Measurements from ENCODE around the gene IRAK3.

DNA sequence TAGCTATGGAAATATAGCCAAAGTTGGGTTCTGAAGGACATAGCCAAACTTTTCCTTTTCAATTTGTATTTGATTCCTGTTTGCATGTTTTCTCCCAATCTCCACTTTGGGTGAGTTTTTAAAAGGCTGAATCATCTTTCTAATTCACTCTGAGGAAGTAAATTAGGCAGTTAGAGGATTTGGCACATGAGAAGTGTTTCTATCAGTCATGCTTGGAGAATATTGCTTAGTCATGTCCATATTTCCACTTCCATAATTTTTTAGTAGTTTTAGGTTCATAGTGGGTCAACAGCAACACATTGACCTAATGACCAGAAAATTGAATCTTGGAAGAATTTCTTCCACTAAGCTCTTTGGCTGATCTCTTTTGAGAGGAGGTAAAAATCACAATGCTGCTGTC is 21.8 kb downstream of the IRAK3 start:
- TF ChIP-seq JUN (IDR thresholded peaks at IDR 0.05; ENCODE audit: borderline replicate concordance, insufficient read depth, insufficient read length, low read depth) (no peak), POLR2AphosphoS5 (IDR thresholded peaks at IDR 0.05; ENCODE audit: insufficient read depth, low read depth, low read length) (no peak)
- TF ChIP-seq, protein P1, sequence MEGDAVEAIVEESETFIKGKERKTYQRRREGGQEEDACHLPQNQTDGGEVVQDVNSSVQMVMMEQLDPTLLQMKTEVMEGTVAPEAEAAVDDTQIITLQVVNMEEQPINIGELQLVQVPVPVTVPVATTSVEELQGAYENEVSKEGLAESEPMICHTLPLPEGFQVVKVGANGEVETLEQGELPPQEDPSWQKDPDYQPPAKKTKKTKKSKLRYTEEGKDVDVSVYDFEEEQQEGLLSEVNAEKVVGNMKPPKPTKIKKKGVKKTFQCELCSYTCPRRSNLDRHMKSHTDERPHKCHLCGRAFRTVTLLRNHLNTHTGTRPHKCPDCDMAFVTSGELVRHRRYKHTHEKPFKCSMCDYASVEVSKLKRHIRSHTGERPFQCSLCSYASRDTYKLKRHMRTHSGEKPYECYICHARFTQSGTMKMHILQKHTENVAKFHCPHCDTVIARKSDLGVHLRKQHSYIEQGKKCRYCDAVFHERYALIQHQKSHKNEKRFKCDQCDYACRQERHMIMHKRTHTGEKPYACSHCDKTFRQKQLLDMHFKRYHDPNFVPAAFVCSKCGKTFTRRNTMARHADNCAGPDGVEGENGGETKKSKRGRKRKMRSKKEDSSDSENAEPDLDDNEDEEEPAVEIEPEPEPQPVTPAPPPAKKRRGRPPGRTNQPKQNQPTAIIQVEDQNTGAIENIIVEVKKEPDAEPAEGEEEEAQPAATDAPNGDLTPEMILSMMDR (IDR thresholded peaks at IDR 0.05; ENCODE audit: extremely low read depth in 1 of 2, insufficient read depth in 1 of 2, low read depth in 1 of 2, low read length in 2 of 2): no peak

Measured in endothelial cell of umbilical vein (primary cell).